K562 (cell line): ENCODE measurements around the gene DIPK1A. TPM values are rescaled to one million over a fixed set of nuclear protein-coding genes. Genes with fewer than 3 reads are reported as not detected.

Experiments
- BRCA1 ChIP-seq, 2 experiments: fragments of 450-650 bp in 1 of 2; sonication (generic) in 1 of 2; formaldehyde crosslinking in 1 of 2; IDR thresholded peaks; 2 replicates each; pipeline versions ENCODE4 v1.5.0 to v1.6.1; 2017 to 2020; ENCODE audit warnings: mild to moderate bottlenecking in 1 of 2, missing genetic modification reagents in 1 of 2
- CTCFL ChIP-seq: IDR thresholded peaks from 2 replicates; pipeline ENCODE4 v1.6.1; 2011; ENCODE audit warnings: borderline replicate concordance, low read depth, mild to moderate bottlenecking, moderate library complexity, low read length; ENCODE audit not compliant: insufficient read depth, poor library complexity, severe bottlenecking
- E2F6 ChIP-seq, 2 experiments: IDR thresholded peaks; 2 replicates each; pipeline ENCODE4 v1.6.1; 2011; ENCODE audit warnings: borderline replicate concordance in 1 of 2, control low read depth in 1 of 2, low read depth in 1 of 2, low read length in 1 of 2, mild to moderate bottlenecking in 1 of 2, mixed read lengths in 1 of 2, moderate library complexity in 1 of 2; ENCODE audit not compliant: insufficient read depth in 1 of 2, insufficient read length in 1 of 2, poor library complexity in 1 of 2, severe bottlenecking in 1 of 2; ENCODE audit errors: extremely low read depth in 1 of 2
- ELF1 ChIP-seq: fragments of 200-800 bp; sonication (Bioruptor generic); IDR thresholded peaks from 2 replicates; pipeline ENCODE4 v1.6.1; 2016; ENCODE audit warnings: missing genetic modification characterization, missing compliant biosample characterization
- PRDM10 ChIP-seq: fragments of 450-650 bp; IDR thresholded peaks from 2 replicates; pipeline ENCODE4 v1.6.1; 2018; ENCODE audit not compliant: partially characterized antibody
- THRAP3 ChIP-seq: fragments of 450-650 bp; IDR thresholded peaks from 2 replicates; pipeline ENCODE4 v1.6.1; 2016; ENCODE audit warnings: mild to moderate bottlenecking, inconsistent platforms, borderline replicate concordance
- ZNF232 ChIP-seq: sonication (generic); formaldehyde crosslinking; IDR thresholded peaks from 2 replicates; pipeline ENCODE4 v1.8.0; 2022; ENCODE audit warnings: mild to moderate bottlenecking, missing genetic modification reagents
- ZNF408 ChIP-seq: fragments of 250-450 bp; sonication (Bioruptor Pico); IDR thresholded peaks from 2 replicates; pipeline ENCODE4 v1.4.0; 2020; ENCODE audit warnings: low read depth, mild to moderate bottlenecking, moderate library complexity
- ZNF639 ChIP-seq, 2 experiments: fragments of 200-800 bp in 1 of 2; sonication (Bioruptor generic) in 1 of 2; sonication (generic) in 1 of 2; formaldehyde crosslinking in 1 of 2; IDR thresholded peaks in 1 of 2; conservative IDR thresholded peaks in 1 of 2; 2 replicates each; pipeline versions ENCODE4 v1.5.0 to v1.6.1; 2016 to 2020; ENCODE audit warnings: missing compliant biosample characterization in 1 of 2, missing genetic modification characterization in 1 of 2, missing genetic modification reagents in 1 of 2
- polyA plus RNA-seq, 8 experiments: library from polyadenylated mRNA; depleted of rRNA in 4 of 8; stranded (reverse) in 5 of 8; unstranded in 3 of 8; fragments of >200 nt; fragmentation: Nextera tagmentation in 2 of 8; fragmentation: Illumina TruSeq in 1 of 8; extraction: Ambion mirVana in 2 of 8; extraction: Trizol in 1 of 8; gene quantifications; 2 replicates each; pipeline versions ENCODE4 v1.2.1 to v1.2.3, GENCODE V29; 2011 to 2014; ENCODE audit warnings: inconsistent platforms in 1 of 8, missing spikeins in 1 of 8
- total RNA-seq, 7 experiments: library from RNA; depleted of rRNA in 6 of 7; stranded (reverse); fragments of >200 nt in 6 of 7; fragmentation: Illumina TruSeq in 2 of 7; extraction: Trizol in 2 of 7; gene quantifications; 2 replicates each; pipeline versions ENCODE4 v1.2.1 to v1.2.3, GENCODE V29; 2011 to 2021; ENCODE audit warnings: low replicate concordance in 1 of 7
- TF ChIP-seq, protein P1 (sequence below): fragments of 250-450 bp; sonication (Bioruptor Pico); IDR thresholded peaks from 2 replicates; pipeline ENCODE4 v1.8.0; 2021; ENCODE audit warnings: moderate library complexity, mild to moderate bottlenecking, inconsistent platforms

Gene DIPK1A
- total and polyA plus RNA-seq, 9 of the 15 experiments (the other 6 are each of a cell fraction or from before 2014, with no cell fraction given) = 0.54 to 2.5 (median 1.3) TPM

- TF ChIP-seq PRDM10 (no peak), THRAP3 (no peak), ZNF639 (CRISPR knock-in tag; conservative IDR thresholded peaks at IDR 0.05 in 1 of 2, IDR thresholded peaks at IDR 0.05 in 1 of 2) (0 out of 4 replicates have a peak, but pooled peaks of 1 of the 2 experiments have one; percentile 23), ELF1 (tag) (no peak), ZNF408 (CRISPR knock-in tag) (no peak), E2F6 (IDR thresholded peaks at IDR 0.05; ENCODE audit: borderline replicate concordance in 1 of 2, extremely low read depth in 1 of 2, insufficient read depth in 1 of 2, insufficient read length in 1 of 2, low read depth in 1 of 2, low read length in 1 of 2, poor library complexity in 1 of 2, severe bottlenecking in 1 of 2) (no peak), ZNF232 (CRISPR knock-in tag) (no peak), BRCA1 (IDR thresholded peaks at IDR 0.05) (no peak), BRCA1 (CRISPR knock-in tag; IDR thresholded peaks at IDR 0.05) (no peak), CTCFL (peak; percentile 18)
- TF ChIP-seq, protein P1, sequence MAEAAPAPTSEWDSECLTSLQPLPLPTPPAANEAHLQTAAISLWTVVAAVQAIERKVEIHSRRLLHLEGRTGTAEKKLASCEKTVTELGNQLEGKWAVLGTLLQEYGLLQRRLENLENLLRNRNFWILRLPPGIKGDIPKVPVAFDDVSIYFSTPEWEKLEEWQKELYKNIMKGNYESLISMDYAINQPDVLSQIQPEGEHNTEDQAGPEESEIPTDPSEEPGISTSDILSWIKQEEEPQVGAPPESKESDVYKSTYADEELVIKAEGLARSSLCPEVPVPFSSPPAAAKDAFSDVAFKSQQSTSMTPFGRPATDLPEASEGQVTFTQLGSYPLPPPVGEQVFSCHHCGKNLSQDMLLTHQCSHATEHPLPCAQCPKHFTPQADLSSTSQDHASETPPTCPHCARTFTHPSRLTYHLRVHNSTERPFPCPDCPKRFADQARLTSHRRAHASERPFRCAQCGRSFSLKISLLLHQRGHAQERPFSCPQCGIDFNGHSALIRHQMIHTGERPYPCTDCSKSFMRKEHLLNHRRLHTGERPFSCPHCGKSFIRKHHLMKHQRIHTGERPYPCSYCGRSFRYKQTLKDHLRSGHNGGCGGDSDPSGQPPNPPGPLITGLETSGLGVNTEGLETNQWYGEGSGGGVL (CRISPR knock-in tag) = no peak
Observed at GRCh38 chr1:92858564-92859399, 102.5 kb downstream of the DIPK1A start (continued).
